ENCODE results near the gene KCND3.

DNA sequence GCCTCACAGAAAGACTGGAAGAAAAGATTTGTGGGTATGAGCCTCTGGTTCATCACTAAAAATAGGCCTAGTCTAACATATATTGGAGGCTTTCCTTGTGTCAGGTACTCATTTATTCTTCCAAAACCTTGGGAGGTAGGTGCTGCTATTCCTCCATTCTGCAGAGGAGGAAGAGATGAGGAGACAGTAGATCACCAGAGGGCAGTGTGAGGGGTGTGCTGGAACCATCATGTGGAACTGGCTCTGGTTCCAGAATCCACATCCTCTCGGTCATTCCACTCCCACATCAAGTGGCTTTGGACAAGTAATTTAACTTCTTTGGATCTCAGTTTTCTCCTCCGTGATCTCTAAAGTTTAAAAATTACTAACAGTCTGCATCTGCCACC lies 242.9 kb downstream of the KCND3 start:
- TF ChIP-seq, protein P1, sequence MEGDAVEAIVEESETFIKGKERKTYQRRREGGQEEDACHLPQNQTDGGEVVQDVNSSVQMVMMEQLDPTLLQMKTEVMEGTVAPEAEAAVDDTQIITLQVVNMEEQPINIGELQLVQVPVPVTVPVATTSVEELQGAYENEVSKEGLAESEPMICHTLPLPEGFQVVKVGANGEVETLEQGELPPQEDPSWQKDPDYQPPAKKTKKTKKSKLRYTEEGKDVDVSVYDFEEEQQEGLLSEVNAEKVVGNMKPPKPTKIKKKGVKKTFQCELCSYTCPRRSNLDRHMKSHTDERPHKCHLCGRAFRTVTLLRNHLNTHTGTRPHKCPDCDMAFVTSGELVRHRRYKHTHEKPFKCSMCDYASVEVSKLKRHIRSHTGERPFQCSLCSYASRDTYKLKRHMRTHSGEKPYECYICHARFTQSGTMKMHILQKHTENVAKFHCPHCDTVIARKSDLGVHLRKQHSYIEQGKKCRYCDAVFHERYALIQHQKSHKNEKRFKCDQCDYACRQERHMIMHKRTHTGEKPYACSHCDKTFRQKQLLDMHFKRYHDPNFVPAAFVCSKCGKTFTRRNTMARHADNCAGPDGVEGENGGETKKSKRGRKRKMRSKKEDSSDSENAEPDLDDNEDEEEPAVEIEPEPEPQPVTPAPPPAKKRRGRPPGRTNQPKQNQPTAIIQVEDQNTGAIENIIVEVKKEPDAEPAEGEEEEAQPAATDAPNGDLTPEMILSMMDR (conservative IDR thresholded peaks at IDR 0.05) = no peak
- TF ChIP-seq ZFX (IDR thresholded peaks at IDR 0.05) = no peak
